Fibroblast of lung (primary cell): Measurements from ENCODE around the gene FNDC3B.

ENCODE experiments used
- CTCF ChIP-seq, 2 donors: IDR thresholded peaks in 1 of 2; conservative IDR thresholded peaks in 1 of 2; 1 replicate in 1 of 2; 2 replicates in 1 of 2; pipeline ENCODE4 v1.5.1; 2011 to 2012; ENCODE audit warnings: low read length in 2 of 2, control low read depth in 1 of 2, inconsistent platforms in 1 of 2, low read depth in 1 of 2, mild to moderate bottlenecking in 1 of 2
- EZH2 ChIP-seq: IDR thresholded peaks from 2 replicates; pipeline ENCODE4 v1.5.1; 2012; ENCODE audit warnings: low read length, control low read depth, mild to moderate bottlenecking; ENCODE audit errors: missing control alignments

GRCh38 chr3:172343117-172343516 lies 303.7 kb downstream of the FNDC3B start:
- TF ChIP-seq CTCF (conservative IDR thresholded peaks at IDR 0.05 in 1 of 2, IDR thresholded peaks at IDR 0.05 in 1 of 2; ENCODE audit: low read depth in 1 of 2, low read length in 2 of 2) (no peak), EZH2 (no peak)
